GM23338 (cell line): Measurements from ENCODE around the gene PYGB. TPM values are rescaled to one million over a fixed set of nuclear protein-coding genes. Genes with fewer than 3 reads are reported as not detected.

Experiments used
- ATAC-seq: fragments of 200-7000 bp; cut with Tn5 transposase; 3 replicates; pipeline ENCODE4 v1.9.1; 2020
- DNase-seq: peaks from one replicate; pipeline ENCODE4 v3.0.0-alpha.2; 2015; ENCODE audit warnings: low spot score
- H2AFZ ChIP-seq: fragments of 200-600 bp; sonication (generic); 2 replicates; pipeline ENCODE4 v1.8.0; 2016; ENCODE audit warnings: antibody characterized with exemption, mild to moderate bottlenecking, moderate library complexity
- H3F3A ChIP-seq: fragments of 200-600 bp; sonication (generic); replicated peaks from 2 replicates; pipeline ENCODE4 v1.8.0; 2017; ENCODE audit warnings: antibody characterized with exemption, mixed run types, low read depth
- H3K27ac ChIP-seq: fragments of 200-600 bp; sonication (generic); 2 replicates; pipeline ENCODE4 v1.6.1; 2016; ENCODE audit warnings: low read depth
- H3K27me3 ChIP-seq: fragments of 200-600 bp; sonication (generic); 2 replicates; pipeline ENCODE4 v1.8.0; 2016; ENCODE audit warnings: mild to moderate bottlenecking, mixed run types, moderate library complexity; ENCODE audit not compliant: insufficient read depth
- H3K36me3 ChIP-seq: fragments of 200-600 bp; sonication (generic); 2 replicates; pipeline ENCODE4 v1.8.0; 2016; ENCODE audit warnings: mild to moderate bottlenecking; ENCODE audit not compliant: insufficient read depth
- H3K4me1 ChIP-seq: fragments of 200-600 bp; sonication (generic); 2 replicates; pipeline ENCODE4 v1.8.0; 2016; ENCODE audit warnings: mild to moderate bottlenecking, moderate library complexity; ENCODE audit not compliant: insufficient read depth
- H3K4me2 ChIP-seq: fragments of 200-600 bp; sonication (generic); 2 replicates; pipeline ENCODE4 v1.7.1; 2017; ENCODE audit warnings: mixed run types
- H3K4me3 ChIP-seq: fragments of 200-600 bp; sonication (generic); 2 replicates; pipeline ENCODE4 v1.6.1; 2016; ENCODE audit warnings: mixed run types
- H3K79me2 ChIP-seq: fragments of 200-600 bp; sonication (generic); replicated peaks from 2 replicates; pipeline ENCODE4 v1.8.0; 2017; ENCODE audit warnings: mild to moderate bottlenecking; ENCODE audit not compliant: insufficient read depth
- H3K9me2 ChIP-seq: fragments of 200-600 bp; sonication (generic); 2 replicates; pipeline ENCODE4 v1.8.0; 2017; ENCODE audit not compliant: insufficient read depth
- H4K20me1 ChIP-seq: fragments of 200-600 bp; sonication (generic); replicated peaks from 2 replicates; pipeline ENCODE4 v1.8.0; 2017; ENCODE audit warnings: mild to moderate bottlenecking; ENCODE audit not compliant: insufficient read depth
- H3K27ac Mint-ChIP-seq: 2 replicates; pipeline ENCODE4 v1.8.0; 2020; ENCODE audit warnings: inconsistent platforms, mild to moderate bottlenecking, moderate library complexity, mixed read lengths
- H3K27me3 Mint-ChIP-seq: 3 replicates; pipeline ENCODE4 v1.8.0; 2022; ENCODE audit warnings: low read depth, mild to moderate bottlenecking, moderate library complexity, mixed read lengths, inconsistent platforms; ENCODE audit not compliant: insufficient read depth, poor library complexity
- H3K36me3 Mint-ChIP-seq: 3 replicates; pipeline ENCODE4 v1.8.0; 2021; ENCODE audit warnings: low read depth, mild to moderate bottlenecking, inconsistent platforms, moderate library complexity, mixed read lengths
- H3K4me1 Mint-ChIP-seq: 3 replicates; pipeline ENCODE4 v1.8.0; 2020; ENCODE audit warnings: mild to moderate bottlenecking, inconsistent platforms, mixed read lengths
- H3K4me3 Mint-ChIP-seq: 3 replicates; pipeline ENCODE4 v1.8.0; 2021; ENCODE audit warnings: moderate library complexity, mild to moderate bottlenecking, inconsistent platforms, mixed read lengths
- H3K9me3 Mint-ChIP-seq: 3 replicates; pipeline ENCODE4 v1.8.0; 2020; ENCODE audit warnings: moderate library complexity, mild to moderate bottlenecking, inconsistent platforms, mixed read lengths
- CREB1 ChIP-seq: fragments of 250-450 bp; sonication (Bioruptor Pico); IDR thresholded peaks from 2 replicates; pipeline ENCODE4 v1.5.0; 2020; ENCODE audit warnings: low read depth, mild to moderate bottlenecking, moderate library complexity
- CTCF ChIP-seq, 2 experiments: fragments of 200-600 bp in 1 of 2; sonication (generic) in 1 of 2; conservative IDR thresholded peaks; 2 replicates each; pipeline versions ENCODE4 v1.5.1 to v1.6.1; 2016 to 2017; ENCODE audit warnings: antibody characterized with exemption in 2 of 2, low read depth in 2 of 2, mild to moderate bottlenecking in 2 of 2, moderate library complexity in 1 of 2
- ETS1 ChIP-seq: IDR thresholded peaks from 2 replicates; pipeline ENCODE4 v1.6.1; 2016; ENCODE audit warnings: antibody characterized with exemption
- EZH2 ChIP-seq: fragments of 200-600 bp; sonication (generic); IDR thresholded peaks from one replicate; pipeline ENCODE4 v1.8.0; 2017; ENCODE audit warnings: antibody characterized with exemption, mild to moderate bottlenecking, low read depth; ENCODE audit not compliant: unreplicated experiment
- EZH2phosphoT487 ChIP-seq: fragments of 200-600 bp; sonication (generic); IDR thresholded peaks from one replicate; pipeline ENCODE4 v1.8.1; 2018; ENCODE audit warnings: antibody characterized with exemption; ENCODE audit not compliant: unreplicated experiment
- JUNB ChIP-seq: IDR thresholded peaks from one replicate; pipeline ENCODE4 v1.6.1; 2016; ENCODE audit warnings: antibody characterized with exemption; ENCODE audit not compliant: unreplicated experiment
- NANOG ChIP-seq: IDR thresholded peaks from 2 replicates; pipeline ENCODE4 v1.6.1; 2016; ENCODE audit warnings: antibody characterized with exemption, borderline replicate concordance
- POLR2AphosphoS5 ChIP-seq: IDR thresholded peaks from 2 replicates; pipeline ENCODE4 v1.6.1; 2016; ENCODE audit warnings: antibody characterized with exemption, low read depth
- REST ChIP-seq: IDR thresholded peaks from one replicate; pipeline ENCODE4 v1.6.1; 2018; ENCODE audit warnings: antibody characterized with exemption; ENCODE audit not compliant: unreplicated experiment
- STAT1 ChIP-seq: IDR thresholded peaks from one replicate; pipeline ENCODE4 v1.6.1; 2016; ENCODE audit warnings: antibody characterized with exemption; ENCODE audit not compliant: unreplicated experiment
- ZNF114 ChIP-seq: fragments of 250-450 bp; sonication (Bioruptor Pico); IDR thresholded peaks from 2 replicates; pipeline ENCODE4 v1.5.0; 2020; ENCODE audit warnings: mild to moderate bottlenecking, moderate library complexity
- ZNF331 ChIP-seq: fragments of 250-450 bp; sonication (Bioruptor Pico); IDR thresholded peaks from 2 replicates; pipeline ENCODE4 v1.5.0; 2020; ENCODE audit warnings: low read depth, mild to moderate bottlenecking, moderate library complexity
- ZNF462 ChIP-seq: fragments of 250-450 bp; sonication (Bioruptor Pico); IDR thresholded peaks from 2 replicates; pipeline ENCODE4 v1.5.0; 2020; ENCODE audit warnings: mild to moderate bottlenecking, moderate library complexity
- polyA plus RNA-seq: library from polyadenylated mRNA; unstranded; fragments of >200 nt; fragmentation: Nextera tagmentation; extraction: Ambion mirVana; gene quantifications from 2 replicates; pipeline ENCODE4 v1.2.1, GENCODE V29; 2016
- total RNA-seq: library from RNA; depleted of rRNA; stranded (reverse); fragments of >200 nt; shearing (Covaris generic); gene quantifications from 2 replicates; pipeline ENCODE4 v1.2.3, GENCODE V29; 2014

The PYGB gene
- total and polyA plus RNA-seq, 2 experiments from 2014 or later = 15.6 to 64.0 TPM

GRCh38 chr20:25328954-25329498 is 81.1 kb downstream of the PYGB start:
- Histone ChIP-seq H4K20me1 (peaks cover 6% of the 10 kb centered on the region; the same call in 1 of the 2 replicates), H3K9me2 (no peaks in the 10 kb centered on the region), H3K27ac (no peak overlapping the region), H3K36me3 (0 out of 2 replicates have a peak, but pooled peaks cover 5% of the 10 kb centered on the region), H3K4me3 (no peak overlapping the region), H2AFZ (no peak overlapping the region), H3K4me1 (peaks cover 23% of the 10 kb centered on the region), H3K4me2 (no peak overlapping the region), H3K27me3 (no peaks in the 10 kb centered on the region), H3F3A (no peaks in the 10 kb centered on the region), H3K79me2 (peaks cover 80% of the 10 kb centered on the region)
- DNase-seq = no peak
- TF ChIP-seq NANOG = no peak
- TF ChIP-seq STAT1 = no peak
- TF ChIP-seq EZH2phosphoT487 = no peak
- TF ChIP-seq ZNF331 (CRISPR knock-in tag) = no peak
- no peak for TF ChIP-seq EZH2
- no peak for TF ChIP-seq REST
- no peak for TF ChIP-seq CREB1 (CRISPR knock-in tag)
- no peak for TF ChIP-seq ZNF462 (CRISPR knock-in tag)
- TF ChIP-seq CTCF (conservative IDR thresholded peaks at IDR 0.05; ENCODE audit: low read depth in 2 of 2) = no peak
- TF ChIP-seq JUNB = no peak
- TF ChIP-seq ETS1 = no peak
- no peak for TF ChIP-seq ZNF114 (CRISPR knock-in tag)
- no peak for TF ChIP-seq POLR2AphosphoS5
- ATAC-seq = no peak
- H3K4me1 Mint-ChIP-seq = peaks cover 29% of the 10 kb centered on the region
- H3K4me3 Mint-ChIP-seq = no peak overlapping the region
- H3K27me3 Mint-ChIP-seq = no peaks in the 10 kb centered on the region
- H3K9me3 Mint-ChIP-seq = peaks cover 29% of the 10 kb centered on the region
- no peak overlapping the region for H3K27ac Mint-ChIP-seq
- H3K36me3 Mint-ChIP-seq = peaks cover 41% of the 10 kb centered on the region
